GM21526 (cell line): ENCODE measurements around the gene RFWD3.
A peak's percentile ranks its signal among the peaks of the same experiment; 100 is the strongest.
"Not testable (repeated sequence)": the region's sequence is repeated elsewhere in the genome, so short reads cannot be mapped to it uniquely, and the experiment has no call there.

Experiments
- ATAC-seq: cut with Tn5 transposase; IDR thresholded peaks from one replicate; pipeline ENCODE4 v1.9.1; 2021; ENCODE audit warnings: moderate library complexity; ENCODE audit not compliant: unreplicated experiment, low FRiP score

The RFWD3 gene

GRCh38 chr16:74666425-74667254 lies at the start of gene RFWD3:
TSS of gene RFWD3 (minus strand) at chr16:74666877. CDS start at chr16:74661449, 5,428 bp downstream.
- peak; percentile 98 for ATAC-seq

- ATAC-seq, result no peak
Observed at GRCh38 chr16:74716355-74716754, 49.7 kb upstream of the RFWD3 start.

DNA sequence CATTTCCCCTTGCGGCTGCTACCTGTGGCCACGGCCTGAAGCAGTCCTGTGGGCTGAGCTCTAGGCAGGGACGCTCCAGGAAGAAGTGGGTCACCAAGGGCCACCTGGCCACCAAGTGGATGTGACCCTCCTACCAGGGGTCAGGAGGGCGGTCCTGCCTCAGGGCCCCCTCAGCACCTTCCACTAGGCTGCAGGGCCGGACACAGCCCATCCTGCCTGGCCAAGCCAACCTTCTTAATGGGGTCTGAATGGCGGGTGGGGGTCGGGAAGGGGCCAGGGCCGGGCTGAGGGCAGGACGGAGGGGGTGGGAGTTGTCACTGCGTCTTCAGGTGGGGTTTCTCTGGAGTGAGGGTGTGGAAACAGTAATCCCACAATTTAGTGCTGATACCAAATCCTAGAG lies 47.2 kb upstream of the RFWD3 start:
- no peak for ATAC-seq

DNA sequence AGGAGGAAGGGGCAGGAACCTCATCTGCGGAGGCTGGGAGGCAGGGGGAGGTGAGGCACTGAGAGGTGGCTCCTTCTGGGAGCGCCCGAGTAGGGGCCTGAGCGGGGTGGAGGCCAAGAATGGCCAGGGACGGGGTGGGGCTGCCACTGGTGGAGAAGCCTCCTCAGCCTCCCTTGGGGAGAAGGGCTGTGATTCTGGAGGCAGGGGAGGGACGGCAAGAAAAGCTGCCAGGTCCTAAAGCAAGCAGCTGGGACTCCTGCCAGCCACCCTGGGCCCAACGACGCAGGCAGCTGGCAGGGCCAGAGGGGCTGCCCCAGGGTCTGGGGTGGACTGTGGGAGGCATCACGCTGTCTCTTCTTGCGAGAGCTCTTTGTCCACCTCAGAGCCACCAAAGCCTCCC lies 46.6 kb upstream of the RFWD3 start:
- no peak for ATAC-seq

GRCh38 chr16:74711938-74712337 lies 45.3 kb upstream of the RFWD3 start:
- no peak for ATAC-seq

- no peak for ATAC-seq
Observed at GRCh38 chr16:74710401-74710800, 43.7 kb upstream of the RFWD3 start.

DNA sequence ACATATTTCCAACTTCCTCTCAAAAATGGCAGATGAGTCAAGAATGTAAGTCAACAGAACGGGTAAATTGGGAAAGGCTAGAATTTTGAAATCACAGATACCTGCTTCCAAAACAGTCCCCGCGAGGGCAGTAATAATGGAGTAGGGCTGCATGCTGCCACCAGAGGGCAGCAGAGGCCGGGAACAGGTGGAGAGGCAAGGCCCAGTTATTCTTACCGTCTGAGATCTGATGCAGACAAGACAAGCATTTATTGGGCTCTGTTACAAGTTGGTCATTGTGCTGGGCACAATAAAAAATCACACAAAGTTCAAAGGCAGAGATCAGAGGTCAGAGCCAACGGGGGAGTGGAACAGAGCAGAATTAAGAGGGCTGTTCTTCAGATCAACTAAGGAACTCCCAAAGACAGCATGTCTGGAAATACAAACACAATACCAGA lies 42.8 kb upstream of the RFWD3 start:
- peak; percentile 83 for ATAC-seq

DNA sequence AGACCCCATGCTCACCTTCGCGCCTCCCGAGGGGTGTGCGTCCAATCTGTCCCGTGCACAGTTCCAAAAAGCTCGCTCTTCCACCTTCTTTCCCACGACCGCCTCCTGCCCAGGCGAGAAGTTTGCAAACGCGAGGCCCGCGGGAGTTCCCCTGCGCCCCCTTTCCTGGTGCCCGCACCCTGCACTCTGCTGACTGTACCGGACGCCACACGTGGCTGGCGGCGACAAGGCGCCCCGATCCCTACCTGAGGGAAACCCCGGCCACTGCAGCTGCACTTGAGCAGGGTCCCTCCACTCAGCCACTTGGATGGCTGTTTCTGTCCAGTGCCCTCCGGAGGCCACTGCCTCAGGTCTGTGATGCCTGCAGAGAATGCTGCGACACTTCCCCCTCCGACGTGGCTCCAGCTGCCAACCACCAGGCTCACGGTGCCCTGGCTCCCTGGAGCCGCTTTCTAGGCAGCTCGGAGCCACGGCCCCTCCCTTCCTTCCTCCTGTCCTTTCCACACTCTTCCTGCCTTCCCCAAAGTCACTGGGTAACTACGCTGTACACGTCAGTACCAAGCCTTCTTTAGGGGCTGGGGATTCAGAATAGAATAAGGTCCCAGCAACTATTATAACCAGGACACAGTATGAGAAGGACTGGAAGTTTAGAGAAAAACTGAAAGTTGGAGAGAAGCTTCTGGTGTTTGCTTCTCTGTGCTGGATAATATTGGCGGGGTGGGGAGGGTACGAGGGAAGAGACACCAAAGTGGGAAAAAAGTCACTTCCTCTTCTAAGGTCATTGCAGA lies 34.0 kb upstream of the RFWD3 start, which contains the start of gene MLKL:
Gene MLKL, minus strand, starts transcription at position 425 of the 788 bp plus-strand sequence. CDS start 5,105 bp downstream, outside the sequence.
- peak; percentile 44 for ATAC-seq

DNA sequence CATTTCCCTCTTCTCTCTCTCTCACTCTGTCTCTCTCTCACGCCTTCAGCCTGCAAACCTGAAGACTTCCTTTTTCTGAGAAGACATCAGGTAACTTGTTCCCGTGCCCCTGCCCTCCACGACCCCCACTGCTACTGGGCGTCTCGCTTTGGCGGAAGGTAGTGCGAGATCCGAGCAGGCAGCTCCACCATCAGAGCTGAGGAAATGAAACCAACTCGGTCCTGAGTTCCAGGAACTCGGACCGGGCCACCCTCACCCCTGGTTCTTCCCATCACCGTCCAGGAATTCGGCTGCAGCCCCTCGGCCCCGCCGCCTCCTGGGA lies 33.4 kb upstream of the RFWD3 start:
- ATAC-seq, result no peak

DNA sequence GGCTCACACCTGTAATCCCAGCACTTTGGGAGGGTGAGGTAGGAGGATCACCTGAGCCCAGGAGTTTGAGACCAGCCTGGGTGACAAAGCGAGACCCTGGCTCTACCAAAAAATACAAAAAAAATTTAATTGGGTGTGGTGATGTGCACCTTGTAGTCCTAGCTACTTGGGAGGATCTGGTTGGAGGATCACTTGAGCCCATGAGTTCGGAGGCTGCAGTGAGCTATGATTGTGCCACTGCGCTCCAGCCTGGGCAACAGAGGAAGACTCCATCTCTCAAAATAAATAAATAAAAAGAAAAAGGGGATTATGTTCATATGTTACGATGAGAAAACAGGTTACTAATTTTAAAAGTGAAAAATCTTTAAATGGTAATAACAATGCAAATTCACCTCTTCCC lies 33.0 kb upstream of the RFWD3 start:
- ATAC-seq, result no peak

GRCh38 chr16:74698222-74698621 lies 31.5 kb upstream of the RFWD3 start:
- no peak for ATAC-seq

GRCh38 chr16:74695450-74696422 lies 29.1 kb upstream of the RFWD3 start:
- ATAC-seq, result peak; percentile 72

GRCh38 chr16:74691093-74691855 lies 24.6 kb upstream of the RFWD3 start:
- no peak for ATAC-seq

DNA sequence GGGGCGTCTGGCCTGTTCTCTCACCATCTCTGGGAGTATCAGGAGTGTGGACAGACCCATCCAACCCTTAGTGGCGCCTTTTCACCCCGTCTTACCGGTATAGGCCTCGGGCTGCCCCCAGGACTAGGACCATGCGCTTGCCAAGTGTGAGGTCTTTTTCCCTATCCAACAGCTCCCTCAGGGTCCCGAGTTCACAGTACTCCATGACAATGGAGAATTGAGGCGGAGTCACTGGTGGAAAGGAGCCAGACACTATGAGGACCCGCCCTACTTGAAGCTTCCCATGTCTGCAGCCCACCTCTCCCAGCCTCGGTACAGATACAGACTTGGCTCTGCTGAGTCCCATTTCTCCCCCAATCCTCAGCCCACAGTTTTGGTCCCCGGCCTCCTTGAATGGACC lies 15.9 kb upstream of the RFWD3 start:
- ATAC-seq, result no peak

DNA sequence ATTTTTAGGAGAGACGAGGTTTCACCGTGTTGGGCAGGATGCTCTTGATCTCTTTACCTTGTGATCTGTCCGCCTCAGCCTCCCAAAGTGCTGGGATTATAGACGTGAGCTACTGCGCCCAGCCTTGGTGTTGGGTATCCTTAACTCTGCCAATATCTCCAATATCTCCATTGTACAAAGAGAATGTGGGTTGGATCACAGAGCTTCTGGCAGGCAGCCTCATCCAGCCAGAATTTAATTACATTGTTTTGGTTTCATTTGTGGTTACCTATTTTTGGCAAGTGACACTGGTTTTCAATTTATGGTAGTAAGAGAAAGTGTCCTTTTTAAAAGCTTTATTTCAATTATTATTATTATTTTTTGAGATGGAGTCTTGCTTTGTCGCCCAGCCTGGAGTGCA lies 14.0 kb upstream of the RFWD3 start:
- ATAC-seq, result no peak

DNA sequence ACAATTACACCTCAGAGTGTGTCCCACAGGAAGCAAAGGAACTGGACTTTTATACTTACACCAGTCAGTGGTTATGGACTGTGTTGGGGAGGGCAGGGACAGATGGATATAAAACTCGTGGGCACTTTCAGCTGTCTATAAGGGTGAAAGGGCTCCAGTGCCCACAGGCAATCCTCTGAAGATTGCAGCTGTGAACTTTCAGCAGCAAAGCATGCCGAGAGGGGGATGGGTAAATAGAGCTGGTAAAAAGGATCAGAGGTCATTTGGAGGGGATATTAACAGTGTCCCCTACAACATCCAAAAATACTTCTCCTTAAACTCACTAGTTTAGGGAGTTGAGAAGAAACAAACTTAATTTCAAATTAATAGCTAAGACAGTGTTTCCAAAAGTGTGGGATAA lies 13.3 kb upstream of the RFWD3 start:
- ATAC-seq, result no peak

- no peak for ATAC-seq
Observed at GRCh38 chr16:74677868-74678267, 11.2 kb upstream of the RFWD3 start.

DNA sequence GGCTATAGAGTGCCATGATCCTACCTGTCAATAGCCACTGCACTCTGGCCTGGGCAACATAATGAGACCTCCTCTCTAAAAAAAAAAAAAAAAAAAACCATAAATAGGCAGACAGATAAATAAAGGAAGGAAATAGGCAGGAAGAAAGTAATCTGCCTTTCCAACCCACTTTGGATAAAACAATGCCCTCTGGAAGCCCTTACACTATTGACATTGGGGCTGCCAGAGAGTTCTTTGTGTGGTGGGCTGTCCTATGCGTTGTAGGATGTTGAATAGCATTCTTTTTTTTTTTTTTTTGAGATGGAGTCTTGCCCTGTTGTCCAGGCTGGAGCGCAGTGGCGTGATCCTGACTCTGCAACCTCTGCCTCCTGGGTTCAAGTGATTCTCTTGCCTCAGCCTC lies 7.2 kb upstream of the RFWD3 start:
- no peak for ATAC-seq

DNA sequence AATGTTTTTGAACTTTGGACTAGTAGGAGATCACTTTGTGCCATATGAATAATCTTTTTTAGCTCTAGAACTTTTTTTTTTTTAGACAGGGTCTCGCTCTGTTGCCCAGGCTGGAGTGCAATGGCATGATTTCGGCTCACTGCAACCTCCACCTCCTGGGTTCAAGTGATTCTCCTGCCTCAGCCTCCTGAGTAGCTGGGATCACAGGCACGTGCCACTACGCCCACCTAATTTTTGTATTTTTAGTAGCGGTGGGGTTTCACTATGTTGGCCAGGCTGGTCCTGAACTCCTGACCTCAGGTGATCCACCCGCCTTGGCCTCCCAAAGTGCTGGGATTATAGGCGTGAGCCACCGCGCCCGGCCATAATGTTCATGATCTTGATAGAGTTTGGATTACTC lies 2.2 kb upstream of the RFWD3 start:
- ATAC-seq, result not testable (repeated sequence)

- no peak for ATAC-seq
Observed at GRCh38 chr16:74667255-74667700, 601 bp upstream of the RFWD3 start.
